Stimulated activated memory B cell treated with anti-CD40 and anti-IgM and Interleukin-4, amounts not matched to agents 10 μg/mL and 1 μg/mL and 100 μg/mL, for 72 hours (primary cell): ENCODE measurements around the gene FBN1.

Experiments
- ATAC-seq: fragments of 150-1000 bp; cut with Tn5 transposase; 2 replicates; pipeline ENCODE4 v1.10.0; 2021
- H3K27ac Mint-ChIP-seq: one replicate; pipeline ENCODE4 v1.8.0; 2022; ENCODE audit warnings: mild to moderate bottlenecking, mixed read lengths
- H3K27me3 Mint-ChIP-seq: one replicate; pipeline ENCODE4 v1.8.0; 2022; ENCODE audit warnings: mixed read lengths
- H3K36me3 Mint-ChIP-seq: one replicate; pipeline ENCODE4 v1.8.0; 2022; ENCODE audit warnings: mixed read lengths
- H3K4me1 Mint-ChIP-seq: one replicate; pipeline ENCODE4 v1.8.0; 2022; ENCODE audit warnings: mixed read lengths
- H3K4me3 Mint-ChIP-seq: one replicate; pipeline ENCODE4 v1.8.0; 2022; ENCODE audit warnings: mild to moderate bottlenecking, moderate library complexity, mixed read lengths
- H3K9me3 Mint-ChIP-seq: one replicate; pipeline ENCODE4 v1.8.0; 2022; ENCODE audit warnings: mixed read lengths

FBN1 gene

DNA sequence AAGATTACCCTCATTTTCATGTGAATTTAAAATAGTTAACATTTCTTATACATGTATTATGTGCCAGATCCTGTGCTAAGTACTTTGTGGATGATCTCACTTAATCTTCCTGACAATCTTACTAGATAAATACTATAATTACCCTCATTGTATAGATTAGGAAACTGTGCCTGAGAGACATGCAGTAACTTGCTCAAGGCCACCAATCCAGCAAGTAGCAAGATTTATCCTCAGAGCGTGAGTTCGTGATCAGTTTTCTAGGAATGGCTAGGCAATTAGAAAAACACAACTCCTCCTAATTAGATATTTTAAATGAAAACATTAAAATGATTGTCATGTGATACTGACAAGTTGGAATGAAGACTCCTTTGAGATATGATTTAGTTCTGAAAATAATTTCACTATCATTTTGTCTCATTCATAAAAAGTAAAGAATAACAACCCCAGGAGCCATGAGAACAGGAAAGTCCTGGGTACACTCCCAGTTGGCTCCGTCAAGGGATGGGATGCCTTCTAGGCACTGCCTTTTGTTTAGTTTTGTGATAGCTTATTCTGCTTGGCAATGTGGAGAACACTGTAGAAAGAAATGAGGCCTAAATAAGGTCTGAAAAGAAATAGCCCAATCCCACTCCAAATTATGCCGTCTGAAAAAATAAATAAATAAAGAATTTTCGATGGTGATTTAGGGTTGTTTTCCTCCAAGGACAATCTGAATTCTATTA, 61.3 kb downstream of the FBN1 start:
- Mint-ChIP-seq H3K9me3 (no peaks in the 10 kb centered on the region), H3K27ac (no peak overlapping the region), H3K27me3 (no peaks in the 10 kb centered on the region), H3K4me1 (no peaks in the 10 kb centered on the region), H3K36me3 (no peaks in the 10 kb centered on the region), H3K4me3 (no peak overlapping the region)
- ATAC-seq = no peak

DNA sequence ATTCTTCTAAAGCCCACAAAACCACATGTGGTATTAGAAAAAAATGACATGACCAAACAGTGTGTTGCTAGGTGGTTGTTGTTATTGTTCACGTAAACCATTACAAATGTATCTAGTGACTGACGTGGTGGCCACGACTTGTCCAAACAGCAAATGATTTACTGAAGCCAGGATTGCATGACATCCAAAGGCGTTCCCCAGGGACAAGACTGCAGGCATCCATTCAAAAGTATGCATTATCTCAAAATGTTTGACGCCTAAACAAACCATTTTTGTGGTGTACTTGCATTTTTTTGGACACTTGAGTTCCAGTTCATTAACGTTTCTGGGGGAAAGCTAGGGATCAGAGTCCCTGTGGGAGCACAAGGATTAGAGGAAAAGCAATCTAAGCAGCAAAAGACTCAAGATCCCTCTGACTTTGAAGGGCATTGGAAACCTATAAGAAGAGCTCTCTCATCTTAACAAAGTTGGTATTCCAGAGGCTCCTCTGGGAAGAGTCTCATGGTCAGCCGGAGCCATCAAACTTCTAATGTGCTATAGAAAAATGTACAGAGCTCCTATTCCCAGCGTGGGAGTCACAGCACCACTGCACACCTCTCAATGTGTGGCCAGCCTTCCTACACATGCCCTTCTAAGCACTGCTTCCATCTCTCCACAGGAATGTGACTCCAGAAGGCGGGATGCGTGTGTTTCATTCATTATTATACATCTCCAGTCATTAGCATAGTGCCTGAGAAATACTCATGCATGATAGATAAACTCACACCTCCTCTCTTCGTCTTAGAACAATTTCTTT, 62.9 kb downstream of the FBN1 start:
- no peak overlapping the region for H3K4me3 Mint-ChIP-seq
- H3K36me3 Mint-ChIP-seq = no peaks in the 10 kb centered on the region
- ATAC-seq = peak; percentile 10
- H3K27me3 Mint-ChIP-seq = no peaks in the 10 kb centered on the region
- no peak overlapping the region for H3K27ac Mint-ChIP-seq
- H3K9me3 Mint-ChIP-seq = no peaks in the 10 kb centered on the region
- no peaks in the 10 kb centered on the region for H3K4me1 Mint-ChIP-seq

DNA sequence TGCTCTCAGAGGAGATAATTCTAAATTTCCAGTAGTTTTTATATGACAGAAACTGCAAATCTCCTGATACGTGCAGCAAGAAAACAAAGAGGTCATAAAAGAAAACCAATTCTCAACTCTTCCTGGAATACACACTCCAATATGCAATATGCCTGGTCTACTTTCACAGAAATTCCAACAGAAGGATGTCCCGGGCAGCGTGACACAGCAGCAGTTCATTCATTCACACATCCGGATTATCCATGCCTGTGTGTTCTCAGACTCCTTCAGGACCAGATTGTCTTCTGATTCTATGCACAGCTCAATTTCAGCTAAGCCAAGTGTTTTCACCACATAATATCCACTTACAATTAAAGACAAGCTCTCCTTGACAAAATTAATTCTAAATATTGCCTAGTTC, 64.3 kb downstream of the FBN1 start:
- H3K36me3 Mint-ChIP-seq = no peaks in the 10 kb centered on the region
- ATAC-seq = no peak
- H3K4me1 Mint-ChIP-seq = no peaks in the 10 kb centered on the region
- no peak overlapping the region for H3K4me3 Mint-ChIP-seq
- H3K27me3 Mint-ChIP-seq = no peaks in the 10 kb centered on the region
- H3K9me3 Mint-ChIP-seq = no peaks in the 10 kb centered on the region
- H3K27ac Mint-ChIP-seq = no peak overlapping the region

DNA sequence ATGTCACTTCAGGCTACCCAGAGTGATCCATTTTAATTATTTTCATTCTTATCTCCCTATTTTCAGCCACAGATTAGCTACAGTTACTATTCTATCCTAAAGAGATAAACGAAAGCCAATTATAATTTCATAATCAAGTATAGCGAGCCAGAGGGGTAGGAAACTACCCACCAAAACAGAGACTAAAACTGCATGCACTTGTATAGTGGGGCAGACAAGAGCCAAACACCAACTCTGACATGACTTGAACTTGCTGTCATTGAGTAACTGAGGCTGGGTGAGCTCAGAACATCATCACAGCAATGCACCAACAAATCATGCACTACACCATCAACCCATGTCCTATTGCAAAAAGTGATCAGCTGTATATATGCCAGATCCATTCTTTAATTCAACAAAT, 64.8 kb downstream of the FBN1 start:
- H3K4me3 Mint-ChIP-seq = no peak overlapping the region
- no peaks in the 10 kb centered on the region for H3K36me3 Mint-ChIP-seq
- H3K4me1 Mint-ChIP-seq = no peaks in the 10 kb centered on the region
- peak; percentile 41 for ATAC-seq
- H3K27me3 Mint-ChIP-seq = no peaks in the 10 kb centered on the region
- H3K27ac Mint-ChIP-seq = no peak overlapping the region
- H3K9me3 Mint-ChIP-seq = no peaks in the 10 kb centered on the region

DNA sequence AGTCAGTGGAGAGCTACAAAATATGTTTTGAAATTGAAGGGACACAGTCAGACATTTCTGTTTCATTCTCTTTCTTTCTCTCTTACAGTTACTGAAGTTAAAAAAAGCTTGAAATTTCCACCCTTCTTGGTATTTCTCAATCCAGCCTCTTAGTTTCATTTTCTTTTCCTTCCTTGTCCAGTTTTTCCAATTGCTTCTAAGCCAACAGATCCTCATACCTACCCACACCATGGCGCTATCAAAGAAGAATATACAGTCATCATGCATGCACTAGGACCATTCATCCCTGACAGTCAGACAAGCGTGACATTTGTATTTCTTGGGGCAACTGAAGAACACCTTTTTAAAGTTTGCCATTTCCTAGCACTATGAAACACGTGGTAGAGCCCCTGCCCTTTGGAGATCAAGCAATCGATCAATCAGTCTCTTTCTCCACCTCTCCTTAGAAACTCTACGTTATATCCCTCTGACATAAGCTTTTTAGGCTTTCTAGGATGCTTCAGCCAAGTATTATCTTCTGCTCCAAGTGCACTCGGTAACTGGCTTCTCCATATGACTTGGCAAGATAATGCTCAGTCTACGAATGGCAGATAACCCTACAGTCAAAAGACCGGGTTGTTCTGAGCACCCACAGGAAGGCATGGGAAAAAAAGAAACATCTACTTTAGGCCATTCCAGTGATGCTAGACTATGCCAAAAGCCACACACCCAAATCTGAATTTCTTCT, 65.4 kb downstream of the FBN1 start:
- no peaks in the 10 kb centered on the region for H3K36me3 Mint-ChIP-seq
- no peak overlapping the region for H3K27ac Mint-ChIP-seq
- H3K9me3 Mint-ChIP-seq = peaks cover 3% of the 10 kb centered on the region
- ATAC-seq = no peak
- no peak overlapping the region for H3K4me3 Mint-ChIP-seq
- H3K4me1 Mint-ChIP-seq = no peaks in the 10 kb centered on the region
- H3K27me3 Mint-ChIP-seq = no peaks in the 10 kb centered on the region

DNA sequence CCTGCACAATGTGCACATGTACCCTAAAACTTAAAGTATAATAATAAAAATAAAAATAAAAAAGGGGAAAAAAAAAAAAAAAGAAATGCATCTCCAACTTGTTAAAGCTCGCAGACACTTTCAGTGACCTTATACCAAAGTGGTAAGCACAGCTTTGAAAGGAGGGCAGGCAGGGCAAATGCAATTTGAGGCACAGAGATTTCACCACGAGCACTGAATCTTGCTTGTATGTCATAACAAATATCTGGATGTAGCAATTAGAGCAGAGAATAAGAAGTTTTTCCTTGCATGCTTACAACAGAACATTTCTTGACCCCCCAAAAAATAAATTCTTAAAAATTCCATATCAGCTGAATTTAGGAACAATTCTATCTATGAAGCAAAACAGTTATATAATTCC, 66.5 kb downstream of the FBN1 start:
- Mint-ChIP-seq H3K27me3 (no peaks in the 10 kb centered on the region), H3K9me3 (peaks cover 3% of the 10 kb centered on the region), H3K27ac (no peak overlapping the region), H3K36me3 (no peaks in the 10 kb centered on the region), H3K4me3 (no peak overlapping the region), H3K4me1 (no peaks in the 10 kb centered on the region)
- ATAC-seq = no peak

GRCh38 chr15:48577469-48577868, 68.0 kb downstream of the FBN1 start:
- H3K36me3 Mint-ChIP-seq = no peaks in the 10 kb centered on the region
- no peak for ATAC-seq
- H3K4me3 Mint-ChIP-seq = no peak overlapping the region
- H3K27ac Mint-ChIP-seq = no peak overlapping the region
- no peaks in the 10 kb centered on the region for H3K4me1 Mint-ChIP-seq
- H3K27me3 Mint-ChIP-seq = no peaks in the 10 kb centered on the region
- peaks cover 3% of the 10 kb centered on the region for H3K9me3 Mint-ChIP-seq

- ATAC-seq = peak; percentile 43
- H3K36me3 Mint-ChIP-seq = no peaks in the 10 kb centered on the region
- no peaks in the 10 kb centered on the region for H3K4me1 Mint-ChIP-seq
- no peaks in the 10 kb centered on the region for H3K27me3 Mint-ChIP-seq
- H3K4me3 Mint-ChIP-seq = no peak overlapping the region
- H3K9me3 Mint-ChIP-seq = peaks cover 3% of the 10 kb centered on the region
- H3K27ac Mint-ChIP-seq = no peak overlapping the region
These were observed 71.3 kb downstream of the FBN1 start for GRCh38 chr15:48574187-48574586.

GRCh38 chr15:48573780-48574179, 71.7 kb downstream of the FBN1 start:
- H3K36me3 Mint-ChIP-seq = no peaks in the 10 kb centered on the region
- peaks cover 3% of the 10 kb centered on the region for H3K9me3 Mint-ChIP-seq
- no peaks in the 10 kb centered on the region for H3K27me3 Mint-ChIP-seq
- no peaks in the 10 kb centered on the region for H3K4me1 Mint-ChIP-seq
- H3K27ac Mint-ChIP-seq = no peak overlapping the region
- ATAC-seq = peak; percentile 55
- no peak overlapping the region for H3K4me3 Mint-ChIP-seq

- no peak overlapping the region for H3K27ac Mint-ChIP-seq
- peaks cover 5% of the 10 kb centered on the region for H3K27me3 Mint-ChIP-seq
- no peak overlapping the region for H3K4me3 Mint-ChIP-seq
- peaks cover 3% of the 10 kb centered on the region for H3K9me3 Mint-ChIP-seq
- H3K36me3 Mint-ChIP-seq = no peaks in the 10 kb centered on the region
- ATAC-seq = no peak
- no peaks in the 10 kb centered on the region for H3K4me1 Mint-ChIP-seq
These were observed 72.7 kb downstream of the FBN1 start for GRCh38 chr15:48572823-48573222.

- H3K4me3 Mint-ChIP-seq = no peak overlapping the region
- H3K27me3 Mint-ChIP-seq = peaks cover 11% of the 10 kb centered on the region
- no peak for ATAC-seq
- H3K4me1 Mint-ChIP-seq = no peaks in the 10 kb centered on the region
- H3K9me3 Mint-ChIP-seq = peaks cover 3% of the 10 kb centered on the region
- no peak overlapping the region for H3K27ac Mint-ChIP-seq
- H3K36me3 Mint-ChIP-seq = no peaks in the 10 kb centered on the region
These were observed 74.0 kb downstream of the FBN1 start for GRCh38 chr15:48571510-48571909.

DNA sequence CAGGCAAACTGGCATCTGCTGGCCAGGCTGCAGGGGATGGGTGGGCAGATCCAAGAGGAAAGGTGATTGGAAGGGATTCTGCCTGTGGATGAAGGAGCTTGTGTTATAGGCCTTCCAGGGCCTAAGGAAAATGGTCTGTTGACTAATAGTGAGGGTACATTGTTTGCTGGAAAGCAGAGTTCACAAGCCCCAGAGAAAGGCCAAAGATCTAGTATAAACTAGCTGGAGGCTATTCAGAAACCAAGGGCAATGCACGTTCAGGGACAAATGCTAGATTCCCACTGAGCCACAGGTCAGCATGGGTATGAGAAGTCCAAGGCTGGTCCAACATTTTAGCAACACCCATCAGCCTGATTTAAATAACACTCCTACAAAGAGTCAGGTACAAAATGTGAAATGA, 74.7 kb downstream of the FBN1 start:
- no peak for ATAC-seq
- H3K4me1 Mint-ChIP-seq = no peaks in the 10 kb centered on the region

DNA sequence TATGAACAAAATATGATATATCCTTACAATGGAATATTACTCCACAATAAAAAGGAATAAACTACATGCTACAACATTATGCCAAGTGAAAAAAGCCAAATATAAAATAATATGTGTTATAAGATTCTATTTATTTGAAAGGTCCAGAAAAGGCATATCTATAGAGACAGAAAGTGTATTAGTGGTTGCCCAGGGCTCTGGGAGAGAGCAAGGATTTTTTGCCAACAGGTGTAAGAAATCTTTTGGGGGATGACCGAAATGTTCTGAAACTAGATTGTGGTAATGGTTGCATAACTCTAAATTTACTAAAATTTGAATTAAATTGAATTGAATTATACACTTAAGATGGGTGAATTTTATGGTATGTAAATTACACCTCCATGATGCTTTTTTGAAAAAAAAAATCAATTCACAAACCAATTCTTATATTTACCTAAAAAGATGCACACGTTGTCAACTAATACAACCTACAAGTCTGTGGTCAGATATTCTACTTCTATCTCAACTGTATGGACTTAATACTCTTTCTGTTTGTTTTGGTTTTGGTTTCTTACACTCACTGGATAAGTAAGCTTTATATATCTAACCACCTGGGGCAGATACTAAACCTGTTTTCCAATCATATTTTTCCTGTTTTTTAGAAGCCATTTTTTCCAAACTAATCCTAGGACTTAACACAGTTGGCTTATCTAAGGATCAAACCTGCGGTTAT, 75.8 kb downstream of the FBN1 start:
- no peak for ATAC-seq
- Mint-ChIP-seq H3K27ac (no peak overlapping the region), H3K27me3 (peaks cover 11% of the 10 kb centered on the region), H3K4me3 (no peak overlapping the region), H3K36me3 (no peaks in the 10 kb centered on the region), H3K9me3 (no peaks in the 10 kb centered on the region), H3K4me1 (no peaks in the 10 kb centered on the region)

More for the DNA sequence above, 74.7 kb downstream of the FBN1 start:
- no peak overlapping the region for H3K4me3 Mint-ChIP-seq
- H3K36me3 Mint-ChIP-seq = no peaks in the 10 kb centered on the region
- peaks cover 3% of the 10 kb centered on the region for H3K9me3 Mint-ChIP-seq
- peaks cover 11% of the 10 kb centered on the region for H3K27me3 Mint-ChIP-seq
- H3K27ac Mint-ChIP-seq = no peak overlapping the region

GRCh38 chr15:48566668-48567067, 78.8 kb downstream of the FBN1 start:
- Mint-ChIP-seq H3K9me3 (no peaks in the 10 kb centered on the region), H3K4me3 (no peak overlapping the region), H3K27me3 (peaks cover 25% of the 10 kb centered on the region), H3K27ac (no peak overlapping the region), H3K36me3 (no peaks in the 10 kb centered on the region), H3K4me1 (no peaks in the 10 kb centered on the region)
- ATAC-seq = no peak
